Keratinocyte (primary cell): Measurements from ENCODE around the gene RPL14. TPM values are rescaled to one million over a fixed set of nuclear protein-coding genes. Genes with fewer than 3 reads are reported as not detected.

Experiments
- DNase-seq: peaks from one replicate; pipeline ENCODE4 v3.0.0-alpha.2; 2011; ENCODE audit warnings: low read depth, missing footprints, low spot score
- FAIRE-seq: peaks from 2 replicates; lab custom pipeline; 2011; peaks lifted over from hg19 to GRCh38; lab: Jason Lieb, UNC
- H2AFZ ChIP-seq: 2 replicates; pipeline ENCODE4 v1.6.0; 2012; ENCODE audit warnings: low read length, control low read depth, inconsistent platforms; ENCODE audit not compliant: control insufficient read depth
- H3K27ac ChIP-seq: 2 replicates; pipeline ENCODE4 v1.5.1; 2011; ENCODE audit warnings: low read length; ENCODE audit not compliant: control insufficient read depth, insufficient read depth
- H3K27me3 ChIP-seq: 3 replicates; pipeline ENCODE4 v1.6.0; 2011; ENCODE audit warnings: low read length; ENCODE audit not compliant: control insufficient read depth, insufficient read depth; ENCODE audit errors: extremely low read depth
- H3K36me3 ChIP-seq, 2 experiments: 2 replicates in 1 of 2; 3 replicates in 1 of 2; pipeline ENCODE4 v1.5.1; 2011; ENCODE audit warnings: low read length in 2 of 2, mild to moderate bottlenecking in 1 of 2; ENCODE audit not compliant: control insufficient read depth in 2 of 2, insufficient read depth in 2 of 2; ENCODE audit errors: extremely low read depth in 1 of 2
- H3K4me1 ChIP-seq: 3 replicates; pipeline ENCODE4 v1.5.1; 2011; ENCODE audit warnings: low read length; ENCODE audit not compliant: control insufficient read depth, insufficient read depth; ENCODE audit errors: extremely low read depth
- H3K4me2 ChIP-seq: 3 replicates; pipeline ENCODE4 v1.6.0; 2011; ENCODE audit warnings: low read depth, low read length; ENCODE audit not compliant: control insufficient read depth, insufficient read depth; ENCODE audit errors: extremely low read depth
- H3K4me3 ChIP-seq, 3 experiments: fragments of 200-600 bp in 1 of 3; sonication (generic) in 1 of 3; 2 replicates in 2 of 3; 3 replicates in 1 of 3; pipeline ENCODE4 v1.5.1; 2011 to 2016; ENCODE audit warnings: low read length in 3 of 3, mild to moderate bottlenecking in 3 of 3, control low read depth in 2 of 3, inconsistent platforms in 1 of 3, low read depth in 1 of 3, mixed read lengths in 1 of 3, mixed run types in 1 of 3, moderate library complexity in 1 of 3; ENCODE audit not compliant: control insufficient read depth in 2 of 3, insufficient read depth in 2 of 3; ENCODE audit errors: extremely low read depth in 1 of 3
- H3K79me2 ChIP-seq: 2 replicates; pipeline ENCODE4 v1.6.0; 2012; ENCODE audit warnings: low read length; ENCODE audit not compliant: control insufficient read depth, insufficient read depth
- H3K9ac ChIP-seq: 3 replicates; pipeline ENCODE4 v1.6.0; 2011; ENCODE audit warnings: low read length; ENCODE audit not compliant: control insufficient read depth, insufficient read depth; ENCODE audit errors: extremely low read depth
- H3K9me1 ChIP-seq: 3 replicates; pipeline ENCODE4 v1.6.0; 2011; ENCODE audit warnings: low read length; ENCODE audit not compliant: control insufficient read depth, insufficient read depth; ENCODE audit errors: extremely low read depth
- H3K9me3 ChIP-seq: 2 replicates; pipeline ENCODE4 v1.5.1; 2012; ENCODE audit warnings: low read depth, low read length; ENCODE audit not compliant: control insufficient read depth
- H4K20me1 ChIP-seq: 3 replicates; pipeline ENCODE4 v1.6.0; 2011; ENCODE audit warnings: low read length; ENCODE audit not compliant: control insufficient read depth, insufficient read depth; ENCODE audit errors: extremely low read depth
- EZH2 ChIP-seq: IDR thresholded peaks from one replicate; pipeline ENCODE4 v1.6.1; 2012; ENCODE audit warnings: inconsistent platforms, mild to moderate bottlenecking, low read length, moderate library complexity
- dilution Hi-C: fragments of 300-500 bp; cut with MboI; formaldehyde crosslinking; loops from one replicate; pipeline ENCODE4 v1.7.0; 2020; ENCODE audit warnings: low sequenced_read_pairs; ENCODE audit not compliant: extremely low pct_ligation_motif_present
- polyA plus RNA-seq, 5 experiments: library from polyadenylated mRNA; depleted of rRNA in 3 of 5; stranded (reverse) in 3 of 5; stranded (forward) in 1 of 5; unstranded in 1 of 5; fragments of >200 nt; gene quantifications; 1 replicate in 1 of 5; 2 replicates in 3 of 5; 3 replicates in 1 of 5; pipeline versions ENCODE4 v1.2.1 to v1.2.3, GENCODE V29; 2011 to 2012; ENCODE audit warnings: missing spikeins in 2 of 5, low read depth in 1 of 5, low replicate concordance in 1 of 5
- TF ChIP-seq, protein P1 (sequence below), 3 experiments: IDR thresholded peaks in 1 of 3; conservative IDR thresholded peaks in 1 of 3; optimal IDR thresholded peaks in 1 of 3; 2 replicates in 2 of 3; 3 replicates in 1 of 3; pipeline versions ENCODE3 to v1.5.1; 2011; ENCODE audit warnings: low read length in 3 of 3, mild to moderate bottlenecking in 3 of 3, moderate library complexity in 2 of 3, control low read depth in 1 of 3, inconsistent platforms in 1 of 3; ENCODE audit not compliant: insufficient read depth in 2 of 3; ENCODE audit errors: extremely low read depth in 1 of 3

Gene RPL14
- polyA plus RNA-seq, 1 donor (not counting 4 experiments of a cell fraction or from before 2014, with no cell fraction given), result 585 TPM

DNA sequence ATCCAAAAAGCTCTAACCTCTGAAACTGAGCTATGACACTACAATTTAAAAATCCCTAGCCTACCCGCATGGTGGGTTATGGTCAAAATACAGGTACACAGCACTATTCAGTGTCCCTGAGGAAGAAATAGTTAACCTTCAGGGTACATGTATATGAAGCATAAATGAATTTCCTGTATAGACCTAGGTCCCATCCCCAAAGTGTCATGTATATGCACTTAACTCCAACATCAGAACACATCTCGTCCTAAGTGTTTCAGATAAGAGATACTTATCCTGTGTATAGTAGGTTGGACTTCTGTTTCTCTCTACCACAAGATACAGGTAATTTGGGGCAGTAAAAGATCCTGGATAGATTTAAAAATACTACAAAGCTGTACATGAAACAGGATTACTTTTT is 6.4 kb downstream of the RPL14 start:
- Histone ChIP-seq H3K9me1 (no peaks in the 10 kb centered on the region), H3K27me3 (no peaks in the 10 kb centered on the region), H3K4me1 (peaks cover 6% of the 10 kb centered on the region), H3K36me3 (peaks cover 28 to 43% of the 10 kb centered on the region in 2 experiments), H3K9ac (no peak overlapping the region), H2AFZ (no peak overlapping the region), H3K4me3 (no peak overlapping the region), H3K79me2 (peaks cover 18% of the 10 kb centered on the region), H3K27ac (no peak overlapping the region), H3K4me2 (no peak overlapping the region), H3K9me3 (no peaks in the 10 kb centered on the region), H4K20me1 (peaks cover 20% of the 10 kb centered on the region)
- dilution Hi-C loops, result no loop called here
- no peak for DNase-seq
- TF ChIP-seq, protein P1, sequence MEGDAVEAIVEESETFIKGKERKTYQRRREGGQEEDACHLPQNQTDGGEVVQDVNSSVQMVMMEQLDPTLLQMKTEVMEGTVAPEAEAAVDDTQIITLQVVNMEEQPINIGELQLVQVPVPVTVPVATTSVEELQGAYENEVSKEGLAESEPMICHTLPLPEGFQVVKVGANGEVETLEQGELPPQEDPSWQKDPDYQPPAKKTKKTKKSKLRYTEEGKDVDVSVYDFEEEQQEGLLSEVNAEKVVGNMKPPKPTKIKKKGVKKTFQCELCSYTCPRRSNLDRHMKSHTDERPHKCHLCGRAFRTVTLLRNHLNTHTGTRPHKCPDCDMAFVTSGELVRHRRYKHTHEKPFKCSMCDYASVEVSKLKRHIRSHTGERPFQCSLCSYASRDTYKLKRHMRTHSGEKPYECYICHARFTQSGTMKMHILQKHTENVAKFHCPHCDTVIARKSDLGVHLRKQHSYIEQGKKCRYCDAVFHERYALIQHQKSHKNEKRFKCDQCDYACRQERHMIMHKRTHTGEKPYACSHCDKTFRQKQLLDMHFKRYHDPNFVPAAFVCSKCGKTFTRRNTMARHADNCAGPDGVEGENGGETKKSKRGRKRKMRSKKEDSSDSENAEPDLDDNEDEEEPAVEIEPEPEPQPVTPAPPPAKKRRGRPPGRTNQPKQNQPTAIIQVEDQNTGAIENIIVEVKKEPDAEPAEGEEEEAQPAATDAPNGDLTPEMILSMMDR (optimal IDR thresholded peaks at IDR 0.05 in 1 of 3, IDR thresholded peaks at IDR 0.05 in 1 of 3, conservative IDR thresholded peaks at IDR 0.05 in 1 of 3; ENCODE audit: extremely low read depth in 1 of 3, insufficient read depth in 2 of 3, low read length in 3 of 3), result no peak
- TF ChIP-seq EZH2, result no peak
- FAIRE-seq, result no peak

DNA sequence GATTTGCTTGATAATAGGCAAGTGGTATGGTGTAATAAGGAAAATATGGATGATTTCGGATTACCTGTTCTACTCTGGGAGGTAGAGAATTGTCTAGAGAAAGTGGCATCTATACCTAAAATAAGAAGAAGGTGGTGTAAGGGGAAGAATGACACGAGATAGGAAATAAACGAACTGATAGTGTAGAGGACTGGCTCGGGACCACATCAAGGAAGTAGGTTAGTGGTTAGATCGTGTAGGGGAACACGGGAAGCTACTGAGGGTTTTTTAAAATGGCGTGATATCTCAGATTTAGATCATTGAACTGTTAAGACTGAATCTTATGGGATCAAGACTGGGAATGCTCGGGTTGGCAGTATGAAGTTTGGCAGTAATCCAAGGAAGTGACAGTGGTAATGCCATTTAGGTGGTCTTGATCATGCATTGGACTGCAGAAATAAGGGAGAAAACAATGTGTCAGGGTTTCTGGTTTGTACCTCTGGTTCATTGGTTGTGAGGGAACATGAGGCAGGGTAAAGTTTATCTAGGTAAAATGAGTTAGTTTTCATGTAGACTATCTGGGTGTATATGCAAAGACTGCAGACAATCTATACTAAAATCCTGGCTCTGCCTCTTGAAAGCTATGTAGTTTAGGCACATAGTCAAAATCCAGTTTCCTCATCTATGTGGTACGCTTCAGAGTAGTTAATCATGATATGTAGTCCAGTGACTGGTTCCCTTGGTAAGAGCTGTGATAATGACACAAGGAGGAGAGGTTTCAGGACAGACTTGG is 7.4 kb downstream of the RPL14 start:
- TF ChIP-seq, protein P1 (optimal IDR thresholded peaks at IDR 0.05 in 1 of 3, IDR thresholded peaks at IDR 0.05 in 1 of 3, conservative IDR thresholded peaks at IDR 0.05 in 1 of 3; ENCODE audit: extremely low read depth in 1 of 3, insufficient read depth in 2 of 3, low read length in 3 of 3), result no peak
- no peak for TF ChIP-seq EZH2
- DNase-seq, result no peak
- no peak for FAIRE-seq
- H2AFZ ChIP-seq, result no peak overlapping the region
- H3K27me3 ChIP-seq, result no peaks in the 10 kb centered on the region
- no peak overlapping the region for H3K4me2 ChIP-seq
- no peaks in the 10 kb centered on the region for H3K9me3 ChIP-seq
- dilution Hi-C loops, result no loop called here
- H3K4me3 ChIP-seq, result no peak overlapping the region
- H3K9me1 ChIP-seq, result no peaks in the 10 kb centered on the region
- H3K36me3 ChIP-seq, result peaks cover 23 to 36% of the 10 kb centered on the region in 2 experiments
- no peaks in the 10 kb centered on the region for H3K4me1 ChIP-seq
- H3K9ac ChIP-seq, result no peak overlapping the region
- H4K20me1 ChIP-seq, result peaks cover 15% of the 10 kb centered on the region
- no peak overlapping the region for H3K27ac ChIP-seq
- H3K79me2 ChIP-seq, result peaks cover 9% of the 10 kb centered on the region
